HEK293 (cell line): Measurements from ENCODE around the gene ABCG1.

Experiments used
- CTCF ChIA-PET: fragments of 350-600 bp; formaldehyde crosslinking; extraction: SDS; loops from one replicate; lab custom pipeline; 2021; ENCODE audit warnings: antibody characterized with exemption; lab: Yijun Ruan, JAX
- POLR2A ChIA-PET: fragments of 300-600 bp; formaldehyde crosslinking; extraction: SDS; loops from one replicate; lab custom pipeline; 2020; ENCODE audit warnings: antibody characterized with exemption, inconsistent platforms; lab: Yijun Ruan, JAX
- H3K27ac ChIP-seq: fragments of 200-500 bp; sonication (Bioruptor generic); 2 replicates; pipeline ENCODE4 v1.5.1; 2014; ENCODE audit warnings: low read depth, low read length, control low read depth, inconsistent platforms; ENCODE audit errors: extremely low read depth
- H3K36me3 ChIP-seq, 2 experiments: fragments of 200-500 bp in 1 of 2; sonication (Bioruptor generic) in 1 of 2; 1 replicate in 1 of 2; 2 replicates in 1 of 2; pipeline ENCODE4 v1.5.1; 2014 to 2017; ENCODE audit warnings: inconsistent platforms in 2 of 2, low read length in 2 of 2; ENCODE audit not compliant: control insufficient read depth in 2 of 2, insufficient read depth in 1 of 2
- H3K4me1 ChIP-seq: fragments of 200-500 bp; sonication (Bioruptor generic); 2 replicates; pipeline ENCODE4 v1.5.1; 2014; ENCODE audit warnings: mild to moderate bottlenecking, low read length, inconsistent platforms; ENCODE audit not compliant: control insufficient read depth, insufficient read depth
- H3K4me3 ChIP-seq: 2 replicates; pipeline ENCODE4 v1.5.1; 2011; ENCODE audit warnings: low read depth, mild to moderate bottlenecking, control low read depth, low read length, moderate library complexity
- H3K9me3 ChIP-seq: fragments of 200-500 bp; sonication (Bioruptor generic); 2 replicates; pipeline ENCODE4 v1.5.1; 2014; ENCODE audit warnings: low read depth, low read length, inconsistent platforms; ENCODE audit not compliant: control insufficient read depth, insufficient read depth
- GFI1B ChIP-seq: fragments of 450-650 bp; formaldehyde crosslinking; IDR thresholded peaks from 2 replicates; pipeline ENCODE4 v1.5.1; 2016; ENCODE audit warnings: missing biosample characterization, missing genetic modification characterization
- TSHZ1 ChIP-seq: fragments of 450-650 bp; formaldehyde crosslinking; IDR thresholded peaks from 2 replicates; pipeline ENCODE4 v1.5.1; 2016; ENCODE audit warnings: missing biosample characterization, missing genetic modification characterization, borderline replicate concordance
- ZBTB11 ChIP-seq: fragments of 450-650 bp; formaldehyde crosslinking; conservative IDR thresholded peaks from 2 replicates; pipeline ENCODE4 v1.5.1; 2016; ENCODE audit warnings: low read depth, missing biosample characterization, missing genetic modification characterization
- ZBTB6 ChIP-seq: fragments of 450-650 bp; formaldehyde crosslinking; IDR thresholded peaks from 2 replicates; pipeline ENCODE4 v1.5.1; 2017; ENCODE audit warnings: missing biosample characterization, missing genetic modification characterization
- ZFHX2 ChIP-seq: fragments of 450-650 bp; formaldehyde crosslinking; conservative IDR thresholded peaks from 2 replicates; pipeline ENCODE4 v1.5.1; 2016; ENCODE audit warnings: missing biosample characterization, missing genetic modification characterization
- ZNF112 ChIP-seq: fragments of 450-650 bp; formaldehyde crosslinking; IDR thresholded peaks from 2 replicates; pipeline ENCODE4 v1.5.0; 2017; ENCODE audit warnings: missing biosample characterization, missing genetic modification characterization
- ZNF202 ChIP-seq: fragments of 450-650 bp; formaldehyde crosslinking; IDR thresholded peaks from 2 replicates; pipeline ENCODE4 v1.5.1; 2016; ENCODE audit warnings: missing biosample characterization, missing genetic modification characterization, borderline replicate concordance
- ZNF239 ChIP-seq: fragments of 450-650 bp; formaldehyde crosslinking; IDR thresholded peaks from 2 replicates; pipeline ENCODE4 v1.5.1; 2016; ENCODE audit warnings: missing biosample characterization, missing genetic modification characterization
- ZNF398 ChIP-seq: fragments of 450-650 bp; formaldehyde crosslinking; IDR thresholded peaks from 2 replicates; pipeline ENCODE4 v1.5.1; 2017; ENCODE audit warnings: missing biosample characterization, missing genetic modification characterization
- ZNF449 ChIP-seq: fragments of 450-650 bp; formaldehyde crosslinking; IDR thresholded peaks from 2 replicates; pipeline ENCODE4 v1.5.1; 2017; ENCODE audit warnings: missing biosample characterization, mild to moderate bottlenecking, missing genetic modification characterization, moderate library complexity
- ZNF548 ChIP-seq: fragments of 450-650 bp; formaldehyde crosslinking; IDR thresholded peaks from 2 replicates; pipeline ENCODE4 v1.5.1; 2016; ENCODE audit warnings: missing biosample characterization, missing genetic modification characterization
- ZNF558 ChIP-seq: fragments of 450-650 bp; formaldehyde crosslinking; IDR thresholded peaks from 2 replicates; pipeline ENCODE4 v1.5.1; 2016; ENCODE audit warnings: missing biosample characterization, missing genetic modification characterization
- ZNF561 ChIP-seq: fragments of 450-650 bp; IDR thresholded peaks from 2 replicates; pipeline ENCODE4 v1.5.1; 2018; ENCODE audit warnings: missing biosample characterization, missing genetic modification characterization, borderline replicate concordance
- ZNF571 ChIP-seq: fragments of 450-650 bp; formaldehyde crosslinking; IDR thresholded peaks from 2 replicates; pipeline ENCODE4 v1.5.0; 2017; ENCODE audit warnings: missing biosample characterization, missing genetic modification characterization
- ZNF580 ChIP-seq: fragments of 450-650 bp; formaldehyde crosslinking; IDR thresholded peaks from 2 replicates; pipeline ENCODE4 v1.5.1; 2016; ENCODE audit warnings: missing biosample characterization, missing genetic modification characterization
- ZNF629 ChIP-seq: fragments of 450-650 bp; formaldehyde crosslinking; IDR thresholded peaks from 2 replicates; pipeline ENCODE4 v1.5.1; 2017; ENCODE audit warnings: missing biosample characterization, missing genetic modification characterization
- ZNF701 ChIP-seq: fragments of 450-650 bp; formaldehyde crosslinking; IDR thresholded peaks from 2 replicates; pipeline ENCODE4 v1.5.1; 2016; ENCODE audit warnings: missing biosample characterization, missing genetic modification characterization
- ZNF777 ChIP-seq: fragments of 450-650 bp; formaldehyde crosslinking; IDR thresholded peaks from 2 replicates; pipeline ENCODE4 v1.5.1; 2017; ENCODE audit warnings: missing biosample characterization, missing genetic modification characterization, borderline replicate concordance
- ZNF785 ChIP-seq: fragments of 450-650 bp; formaldehyde crosslinking; IDR thresholded peaks from 2 replicates; pipeline ENCODE4 v1.5.1; 2016; ENCODE audit warnings: missing biosample characterization, missing genetic modification characterization
- ZNF830 ChIP-seq: fragments of 450-650 bp; IDR thresholded peaks from 2 replicates; pipeline ENCODE4 v1.5.0; 2018; ENCODE audit warnings: missing biosample characterization, missing genetic modification characterization, low read depth, mild to moderate bottlenecking, moderate library complexity

Gene ABCG1

GRCh38 chr21:42221581-42222345, 2.8 kb downstream of the ABCG1 start (continued):
- no peak for TF ChIP-seq ZBTB6 (tag by site-specific recombination)
- no peak for TF ChIP-seq ZNF112 (tag by site-specific recombination)
- TF ChIP-seq ZNF561 (tag by site-specific recombination): no peak
- TF ChIP-seq, all 188 proteins: peak for 0

GRCh38 chr21:42222386-42222785, 3.4 kb downstream of the ABCG1 start:
- CTCF ChIA-PET: interaction anchor here (1.3 kb wide), 1 partner anchor 36 kb away, joined by 3 read pairs; no protein-coding TSS in a partner anchor

More at GRCh38 chr21:42222386-42222785, 3.4 kb downstream of the ABCG1 start:
- Histone ChIP-seq H3K27ac (no peak overlapping the region), H3K9me3 (no peaks in the 10 kb centered on the region), H3K4me3 (no peak overlapping the region), H3K4me1 (peaks cover 4% of the 10 kb centered on the region; the same call in 1 of the 2 replicates), H3K36me3 (no peaks in the 10 kb centered on the region)
- POLR2A ChIA-PET: no interaction called here
- TF ChIP-seq ZNF398 (tag by site-specific recombination) (no peak), ZNF580 (tag by site-specific recombination) (no peak), ZNF449 (tag by site-specific recombination) (no peak), ZNF629 (tag by site-specific recombination) (no peak), ZNF830 (no peak), GFI1B (tag by site-specific recombination) (no peak), ZBTB11 (no peak), ZFHX2 (no peak), ZNF777 (tag by site-specific recombination) (no peak), ZNF701 (tag by site-specific recombination) (no peak), ZNF202 (tag by site-specific recombination) (no peak), ZNF558 (no peak), ZNF571 (tag by site-specific recombination) (no peak), TSHZ1 (tag by site-specific recombination) (no peak), ZNF239 (tag by site-specific recombination) (no peak), ZNF785 (tag by site-specific recombination) (no peak), ZNF548 (tag by site-specific recombination) (no peak)
